ENCODE results near the gene RPS6KA2.
"Not testable (repeated sequence)": the region's sequence is repeated elsewhere in the genome, so short reads cannot be mapped to it uniquely, and the experiment has no call there.

The RPS6KA2 gene

GRCh38 chr6:166383802-166384363 lies 243.2 kb downstream of the RPS6KA2 start:
- not testable (repeated sequence) for H3K36me3 Mint-ChIP-seq (ENCODE audit: low read depth); H3K9me3 Mint-ChIP-seq; H3K27me3 Mint-ChIP-seq
- Mint-ChIP-seq H3K4me3 (peak overlapping the region; percentile 88), H3K4me1 (ENCODE audit: low read depth) (peaks cover 17% of the 10 kb centered on the region), H3K27ac (peak overlapping the region; percentile 70)

GRCh38 chr6:166382933-166383801 lies 243.9 kb downstream of the RPS6KA2 start, which contains the start of gene MPC1:
Gene MPC1 (minus strand): TSS chr6:166382940. CDS start chr6:166382876, 64 bp downstream.
- Mint-ChIP-seq H3K27ac (peak within 1 kb of the TSS; percentile 78), H3K4me3 (peak within 1 kb of the TSS; percentile 91), H3K4me1 (ENCODE audit: low read depth) (peaks cover 17% of the 10 kb centered on the region), H3K36me3 (ENCODE audit: low read depth) (no peaks in the 10 kb centered on the region), H3K9me3 (no peaks in the 10 kb centered on the region), H3K27me3 (no peaks in the 10 kb centered on the region)

- no peaks in the 10 kb centered on the region for H3K9me3 Mint-ChIP-seq
- H3K4me3 Mint-ChIP-seq, result peak overlapping the region; percentile 91
- H3K27ac Mint-ChIP-seq, result peak overlapping the region; percentile 78
- no peaks in the 10 kb centered on the region for H3K36me3 Mint-ChIP-seq (ENCODE audit: low read depth)
- H3K27me3 Mint-ChIP-seq, result no peaks in the 10 kb centered on the region
- H3K4me1 Mint-ChIP-seq (ENCODE audit: low read depth), result peaks cover 17% of the 10 kb centered on the region
These were observed 244.5 kb downstream of the RPS6KA2 start for GRCh38 chr6:166382500-166382932.

- Mint-ChIP-seq H3K27me3 (no peaks in the 10 kb centered on the region), H3K4me3 (peak overlapping the region; percentile 91), H3K4me1 (ENCODE audit: low read depth) (peaks cover 17% of the 10 kb centered on the region), H3K36me3 (ENCODE audit: low read depth) (no peaks in the 10 kb centered on the region), H3K9me3 (no peaks in the 10 kb centered on the region), H3K27ac (peak overlapping the region; percentile 78)
These were observed 245.1 kb downstream of the RPS6KA2 start for GRCh38 chr6:166381733-166382499.

- Mint-ChIP-seq H3K4me1 (ENCODE audit: low read depth) (peaks cover 17% of the 10 kb centered on the region), H3K36me3 (ENCODE audit: low read depth) (no peaks in the 10 kb centered on the region), H3K4me3 (peak overlapping the region; percentile 91)
These were observed 245.7 kb downstream of the RPS6KA2 start for GRCh38 chr6:166381381-166381732.

GRCh38 chr6:166379800-166380199 lies 247.3 kb downstream of the RPS6KA2 start:
- no peak overlapping the region for H3K27ac Mint-ChIP-seq
- H3K36me3 Mint-ChIP-seq (ENCODE audit: low read depth), result no peaks in the 10 kb centered on the region
- H3K27me3 Mint-ChIP-seq, result no peaks in the 10 kb centered on the region
- H3K9me3 Mint-ChIP-seq, result no peaks in the 10 kb centered on the region
- H3K4me3 Mint-ChIP-seq, result no peak overlapping the region
- peaks cover 22% of the 10 kb centered on the region for H3K4me1 Mint-ChIP-seq (ENCODE audit: low read depth)

More at GRCh38 chr6:166381381-166381732, 245.7 kb downstream of the RPS6KA2 start:
- no peaks in the 10 kb centered on the region for H3K27me3 Mint-ChIP-seq
- H3K27ac Mint-ChIP-seq, result peak overlapping the region; percentile 78
- H3K9me3 Mint-ChIP-seq, result no peaks in the 10 kb centered on the region

- no peaks in the 10 kb centered on the region for H3K36me3 Mint-ChIP-seq (ENCODE audit: low read depth)
- H3K9me3 Mint-ChIP-seq, result no peaks in the 10 kb centered on the region
- no peak overlapping the region for H3K4me3 Mint-ChIP-seq
- peaks cover 20% of the 10 kb centered on the region for H3K4me1 Mint-ChIP-seq (ENCODE audit: low read depth)
- H3K27me3 Mint-ChIP-seq, result no peaks in the 10 kb centered on the region
- no peak overlapping the region for H3K27ac Mint-ChIP-seq
These were observed 247.9 kb downstream of the RPS6KA2 start for GRCh38 chr6:166379103-166379586.

GRCh38 chr6:166377721-166378120 lies 249.3 kb downstream of the RPS6KA2 start:
- peaks cover 16% of the 10 kb centered on the region for H3K4me1 Mint-ChIP-seq (ENCODE audit: low read depth)
- H3K27me3 Mint-ChIP-seq, result no peaks in the 10 kb centered on the region
- no peaks in the 10 kb centered on the region for H3K36me3 Mint-ChIP-seq (ENCODE audit: low read depth)
- H3K27ac Mint-ChIP-seq, result no peak overlapping the region
- no peak overlapping the region for H3K4me3 Mint-ChIP-seq
- H3K9me3 Mint-ChIP-seq, result no peaks in the 10 kb centered on the region

GRCh38 chr6:166375013-166375412 lies 252.0 kb downstream of the RPS6KA2 start:
- no peak overlapping the region for H3K4me3 Mint-ChIP-seq
- H3K9me3 Mint-ChIP-seq, result no peaks in the 10 kb centered on the region
- no peaks in the 10 kb centered on the region for H3K27me3 Mint-ChIP-seq
- peaks cover 6% of the 10 kb centered on the region for H3K4me1 Mint-ChIP-seq (ENCODE audit: low read depth)
- H3K27ac Mint-ChIP-seq, result no peak overlapping the region
- no peaks in the 10 kb centered on the region for H3K36me3 Mint-ChIP-seq (ENCODE audit: low read depth)

GRCh38 chr6:166370489-166370888 lies 256.6 kb downstream of the RPS6KA2 start:
- no peak overlapping the region for H3K27ac Mint-ChIP-seq
- H3K9me3 Mint-ChIP-seq, result no peaks in the 10 kb centered on the region

GRCh38 chr6:166369782-166370181 lies 257.3 kb downstream of the RPS6KA2 start:
- peaks cover 13% of the 10 kb centered on the region for H3K36me3 Mint-ChIP-seq (ENCODE audit: low read depth)
- no peak overlapping the region for H3K27ac Mint-ChIP-seq
- H3K9me3 Mint-ChIP-seq, result no peaks in the 10 kb centered on the region
- H3K4me3 Mint-ChIP-seq, result no peak overlapping the region
- H3K4me1 Mint-ChIP-seq (ENCODE audit: low read depth), result peaks cover under 1% of the 10 kb centered on the region
- H3K27me3 Mint-ChIP-seq, result no peaks in the 10 kb centered on the region

More at GRCh38 chr6:166370489-166370888, 256.6 kb downstream of the RPS6KA2 start:
- peaks cover 10% of the 10 kb centered on the region for H3K36me3 Mint-ChIP-seq (ENCODE audit: low read depth)
- H3K27me3 Mint-ChIP-seq, result no peaks in the 10 kb centered on the region
- peaks cover 6% of the 10 kb centered on the region for H3K4me1 Mint-ChIP-seq (ENCODE audit: low read depth)
- no peak overlapping the region for H3K4me3 Mint-ChIP-seq

- H3K27ac Mint-ChIP-seq, result no peak overlapping the region
These were observed 260.1 kb downstream of the RPS6KA2 start for GRCh38 chr6:166366921-166367320.

GRCh38 chr6:166365806-166366205 lies 261.2 kb downstream of the RPS6KA2 start:
- H3K4me1 Mint-ChIP-seq (ENCODE audit: low read depth), result no peaks in the 10 kb centered on the region
- no peaks in the 10 kb centered on the region for H3K9me3 Mint-ChIP-seq
- no peaks in the 10 kb centered on the region for H3K27me3 Mint-ChIP-seq
- no peak overlapping the region for H3K4me3 Mint-ChIP-seq
- peaks cover 19% of the 10 kb centered on the region for H3K36me3 Mint-ChIP-seq (ENCODE audit: low read depth)
- H3K27ac Mint-ChIP-seq, result no peak overlapping the region

More at GRCh38 chr6:166366921-166367320, 260.1 kb downstream of the RPS6KA2 start:
- peaks cover 19% of the 10 kb centered on the region for H3K36me3 Mint-ChIP-seq (ENCODE audit: low read depth)
- no peaks in the 10 kb centered on the region for H3K4me1 Mint-ChIP-seq (ENCODE audit: low read depth)
- H3K27me3 Mint-ChIP-seq, result no peaks in the 10 kb centered on the region
- no peak overlapping the region for H3K4me3 Mint-ChIP-seq
- no peaks in the 10 kb centered on the region for H3K9me3 Mint-ChIP-seq

- no peaks in the 10 kb centered on the region for H3K9me3 Mint-ChIP-seq
- H3K27ac Mint-ChIP-seq, result no peak overlapping the region
- H3K36me3 Mint-ChIP-seq (ENCODE audit: low read depth), result peaks cover 19% of the 10 kb centered on the region
- no peaks in the 10 kb centered on the region for H3K27me3 Mint-ChIP-seq
- H3K4me3 Mint-ChIP-seq, result no peak overlapping the region
- H3K4me1 Mint-ChIP-seq (ENCODE audit: low read depth), result no peaks in the 10 kb centered on the region
These were observed 261.8 kb downstream of the RPS6KA2 start for GRCh38 chr6:166365221-166365620.

- H3K36me3 Mint-ChIP-seq (ENCODE audit: low read depth), result peaks cover 19% of the 10 kb centered on the region
- peaks cover under 1% of the 10 kb centered on the region for H3K27me3 Mint-ChIP-seq
- no peaks in the 10 kb centered on the region for H3K4me1 Mint-ChIP-seq (ENCODE audit: low read depth)
- H3K9me3 Mint-ChIP-seq, result no peaks in the 10 kb centered on the region
- H3K27ac Mint-ChIP-seq, result no peak overlapping the region
- no peak overlapping the region for H3K4me3 Mint-ChIP-seq
These were observed 262.6 kb downstream of the RPS6KA2 start for GRCh38 chr6:166364456-166364855.
